ENCODE measurements around the gene SKIC2.
"Not testable (repeated sequence)": the region's sequence is repeated elsewhere in the genome, so short reads cannot be mapped to it uniquely, and the experiment has no call there.

Gene SKIC2

DNA sequence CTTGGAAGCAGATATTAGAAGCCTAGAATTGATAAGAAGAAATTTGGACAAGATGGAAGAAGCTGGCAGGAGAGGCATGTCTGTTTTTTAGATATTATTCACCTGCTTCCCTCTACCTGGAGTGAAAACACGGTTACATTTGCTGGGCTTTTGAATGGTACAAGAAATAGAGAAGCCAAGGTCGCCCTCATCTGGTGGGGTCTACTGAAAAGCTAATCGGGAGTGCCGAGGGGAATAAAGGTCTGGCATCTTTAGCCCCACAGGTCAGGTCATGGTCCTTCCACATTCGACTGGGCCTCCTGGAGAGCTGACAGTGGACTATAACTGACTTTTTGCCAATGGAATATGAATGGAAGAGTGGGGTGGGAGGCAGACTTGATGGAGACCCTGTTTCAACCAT lies 36.0 kb upstream of the SKIC2 start:
- Histone ChIP-seq H3K4me2 (no peak overlapping the region), H3K27me3 (no peaks in the 10 kb centered on the region), H3K9me3 (replicated peaks in 1 of 11) (peaks cover 0 to 5% (median 0%) of the 10 kb centered on the region in 11 experiments; a peak in 3 of 22 replicates), H3K4me3 (no peak overlapping the region), H3K27ac (no peak overlapping the region), H3K4me1 (peaks cover 0 to 25% (median 3%) of the 10 kb centered on the region in 10 experiments; a peak in 9 of 20 replicates), H4K20me1 (no peaks in the 10 kb centered on the region), H3K9ac (no peak overlapping the region), H3K36me3 (no peaks in the 10 kb centered on the region)
- TF ChIP-seq Cebpa-rat (IDR thresholded peaks at IDR 0.05), result no peak

DNA sequence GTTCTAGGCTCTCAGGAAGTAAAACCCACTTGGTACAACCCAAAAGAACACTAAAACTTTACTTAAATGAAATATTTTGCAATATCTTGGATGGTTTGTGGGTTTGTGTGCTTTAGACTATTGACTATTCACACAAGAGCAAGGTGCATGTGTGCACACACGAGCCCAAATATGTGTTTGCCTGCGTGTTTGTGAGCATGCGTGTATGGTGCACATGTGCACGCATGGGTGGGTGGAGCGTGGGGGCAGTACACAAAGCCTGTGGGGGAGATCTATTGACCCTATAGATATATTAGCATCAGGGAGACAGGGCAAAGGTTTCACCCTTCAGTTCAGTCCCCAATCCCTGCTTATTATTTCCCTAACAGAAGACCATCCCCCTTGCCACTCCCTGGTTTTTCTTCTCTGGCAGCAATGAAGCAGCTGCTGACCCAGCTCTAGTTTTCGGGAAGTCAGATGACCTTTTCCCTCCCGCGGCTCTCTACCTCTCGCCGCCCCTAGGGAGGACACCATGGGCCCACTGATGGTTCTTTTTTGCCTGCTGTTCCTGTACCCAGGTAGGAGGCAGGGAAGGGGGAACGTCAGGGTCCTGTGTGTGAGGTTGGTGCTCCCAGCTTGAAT lies 31.6 kb upstream of the SKIC2 start, which contains the start of gene C2:
TSS of gene C2 (plus strand) at position 476 of the 621 bp plus-strand sequence. CDS start at position 512, 36 bp downstream.
- H3K9me3 ChIP-seq (replicated peaks in 1 of 11), result peaks cover 0 to 5% (median 0%) of the 10 kb centered on the region in 11 experiments; a peak in 3 of 22 replicates
- H3K4me2 ChIP-seq, result peak within 1 kb of the TSS in 2 of 11 experiments; percentile 14 to 24; a peak in 1 of 22 replicates
- H3K27ac ChIP-seq, result no peak within 1 kb of the TSS
- H3K27me3 ChIP-seq, result no peaks in the 10 kb centered on the region
- H3K4me3 ChIP-seq, result no peak within 1 kb of the TSS
- H3K4me1 ChIP-seq, result peaks cover 0 to 21% (median 3%) of the 10 kb centered on the region in 10 experiments; a peak in 9 of 20 replicates
- H4K20me1 ChIP-seq, result no peaks in the 10 kb centered on the region
- no peak within 1 kb of the TSS for H3K9ac ChIP-seq
- H3K36me3 ChIP-seq, result no peaks in the 10 kb centered on the region
- no peak for TF ChIP-seq Cebpa-rat (IDR thresholded peaks at IDR 0.05)

DNA sequence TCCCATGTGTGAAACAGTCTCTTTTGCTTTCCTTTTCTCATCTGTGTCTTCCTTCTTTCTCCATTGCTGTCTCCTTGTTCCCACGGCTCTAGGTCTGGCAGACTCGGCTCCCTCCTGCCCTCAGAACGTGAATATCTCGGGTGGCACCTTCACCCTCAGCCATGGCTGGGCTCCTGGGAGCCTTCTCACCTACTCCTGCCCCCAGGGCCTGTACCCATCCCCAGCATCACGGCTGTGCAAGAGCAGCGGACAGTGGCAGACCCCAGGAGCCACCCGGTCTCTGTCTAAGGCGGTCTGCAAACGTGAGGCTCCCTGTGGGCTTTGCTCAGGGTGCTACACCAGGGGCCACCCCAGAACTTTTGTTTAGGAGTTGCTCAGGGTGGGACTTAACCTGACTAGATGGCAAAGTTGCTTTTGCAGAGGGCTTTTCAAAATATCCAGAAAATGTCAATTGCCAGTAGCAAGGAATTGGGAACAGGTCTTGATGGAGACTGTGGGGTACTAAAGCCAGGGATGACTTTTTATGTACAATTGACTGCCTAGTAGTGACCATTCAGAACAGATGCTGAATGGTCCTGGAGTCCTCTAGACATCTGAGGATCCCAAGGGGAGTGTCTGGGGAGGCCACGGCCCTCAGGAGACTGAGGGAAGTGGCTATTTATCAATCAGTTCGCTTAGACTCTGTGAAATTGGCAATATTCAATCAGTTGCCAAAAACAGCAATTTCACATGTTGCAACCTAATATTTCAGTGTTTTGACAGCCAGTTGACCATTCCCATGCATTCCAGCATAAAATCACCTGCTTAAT lies 30.9 kb upstream of the SKIC2 start:
- H3K4me1 ChIP-seq, result peaks cover 0 to 21% (median 3%) of the 10 kb centered on the region in 10 experiments; a peak in 9 of 20 replicates
- H3K27me3 ChIP-seq, result no peaks in the 10 kb centered on the region
- H3K27ac ChIP-seq, result no peak overlapping the region
- peak overlapping the region in 2 of 11 experiments; percentile 14 to 24; a peak in 1 of 22 replicates for H3K4me2 ChIP-seq
- no peaks in the 10 kb centered on the region for H3K36me3 ChIP-seq
- H3K9ac ChIP-seq, result no peak overlapping the region
- H3K4me3 ChIP-seq, result no peak overlapping the region
- H3K9me3 ChIP-seq (replicated peaks in 1 of 11), result peaks cover 0 to 5% (median 0%) of the 10 kb centered on the region in 11 experiments; a peak in 3 of 22 replicates
- H4K20me1 ChIP-seq, result no peaks in the 10 kb centered on the region
- no peak for TF ChIP-seq Cebpa-rat (IDR thresholded peaks at IDR 0.05)

DNA sequence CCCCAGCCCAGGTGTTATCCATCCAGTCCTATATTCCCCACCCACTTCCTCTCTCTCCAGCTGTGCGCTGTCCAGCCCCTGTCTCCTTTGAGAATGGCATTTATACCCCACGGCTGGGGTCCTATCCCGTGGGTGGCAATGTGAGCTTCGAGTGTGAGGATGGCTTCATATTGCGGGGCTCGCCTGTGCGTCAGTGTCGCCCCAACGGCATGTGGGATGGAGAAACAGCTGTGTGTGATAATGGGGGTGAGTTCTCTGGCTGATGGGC lies 30.4 kb upstream of the SKIC2 start:
- H3K4me1 ChIP-seq, result peaks cover 0 to 21% (median 3%) of the 10 kb centered on the region in 10 experiments; a peak in 9 of 20 replicates

DNA sequence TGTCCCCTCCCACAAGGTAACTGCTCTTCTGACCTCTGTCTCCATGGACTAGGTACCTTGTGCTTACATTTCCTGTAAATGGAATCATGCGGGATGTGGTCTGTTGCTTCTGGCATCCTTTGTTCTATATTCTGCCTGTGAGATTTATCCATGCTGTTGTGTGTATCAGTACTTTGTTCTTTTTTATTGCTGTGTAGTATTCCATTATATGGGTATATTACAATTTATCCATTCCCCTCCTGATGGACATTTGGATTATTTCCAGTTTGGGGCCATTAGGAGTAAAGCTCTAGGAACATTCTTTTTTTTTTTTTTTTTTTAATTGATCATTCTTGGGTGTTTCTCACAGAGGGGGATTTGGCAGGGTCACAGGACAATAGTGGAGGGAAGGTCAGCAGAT lies 28.0 kb upstream of the SKIC2 start:
- H3K4me1 ChIP-seq, result peaks cover 0 to 23% (median 8%) of the 10 kb centered on the region in 10 experiments; a peak in 11 of 20 replicates
- no peaks in the 10 kb centered on the region for H3K36me3 ChIP-seq
- TF ChIP-seq Cebpa-rat (IDR thresholded peaks at IDR 0.05), result no peak
- H3K9ac ChIP-seq, result no peak overlapping the region
- H3K27ac ChIP-seq, result no peak overlapping the region
- H3K4me3 ChIP-seq, result no peak overlapping the region
- H3K27me3 ChIP-seq, result no peaks in the 10 kb centered on the region
- H3K9me3 ChIP-seq (replicated peaks in 1 of 11), result peaks cover 0 to 4% (median 0%) of the 10 kb centered on the region in 11 experiments; a peak in 3 of 22 replicates
- H3K4me2 ChIP-seq, result no peak overlapping the region
- no peaks in the 10 kb centered on the region for H4K20me1 ChIP-seq

More for the DNA sequence above, 30.4 kb upstream of the SKIC2 start:
- Histone ChIP-seq H4K20me1 (no peaks in the 10 kb centered on the region), H3K4me2 (no peak overlapping the region), H3K9ac (no peak overlapping the region), H3K9me3 (replicated peaks in 1 of 11) (peaks cover 0 to 5% (median 0%) of the 10 kb centered on the region in 11 experiments; a peak in 3 of 22 replicates), H3K27ac (no peak overlapping the region), H3K36me3 (no peaks in the 10 kb centered on the region), H3K27me3 (no peaks in the 10 kb centered on the region), H3K4me3 (no peak overlapping the region)
- TF ChIP-seq Cebpa-rat (IDR thresholded peaks at IDR 0.05), result no peak

DNA sequence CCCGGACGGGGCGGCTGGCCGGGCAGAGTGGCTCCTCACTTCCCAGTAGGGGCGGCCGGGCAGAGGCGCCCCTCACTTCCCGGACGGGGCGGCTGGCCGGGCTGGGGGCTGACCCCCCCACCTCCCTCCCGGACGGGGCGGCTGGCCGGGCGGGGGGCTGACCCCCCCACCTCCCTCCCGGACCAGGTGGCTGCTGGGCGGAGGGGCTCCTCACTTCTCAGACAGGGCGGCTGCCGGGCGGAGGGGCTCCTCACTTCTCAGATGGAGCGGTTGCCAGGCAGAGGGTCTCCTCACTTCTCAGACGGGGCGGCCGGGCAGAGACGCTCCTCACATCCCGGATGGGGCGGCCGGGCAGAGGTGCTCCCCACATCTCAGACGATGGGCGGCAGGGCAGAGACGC lies 26.8 kb upstream of the SKIC2 start:
- H3K36me3 ChIP-seq; H4K20me1 ChIP-seq; H3K4me2 ChIP-seq; H3K9ac ChIP-seq; H3K4me3 ChIP-seq; H3K9me3 ChIP-seq (replicated peaks in 1 of 11); H3K27ac ChIP-seq; H3K27me3 ChIP-seq: not testable (repeated sequence)
- peaks cover 0 to 23% (median 10%) of the 10 kb centered on the region in 10 experiments; a peak in 11 of 20 replicates for H3K4me1 ChIP-seq

DNA sequence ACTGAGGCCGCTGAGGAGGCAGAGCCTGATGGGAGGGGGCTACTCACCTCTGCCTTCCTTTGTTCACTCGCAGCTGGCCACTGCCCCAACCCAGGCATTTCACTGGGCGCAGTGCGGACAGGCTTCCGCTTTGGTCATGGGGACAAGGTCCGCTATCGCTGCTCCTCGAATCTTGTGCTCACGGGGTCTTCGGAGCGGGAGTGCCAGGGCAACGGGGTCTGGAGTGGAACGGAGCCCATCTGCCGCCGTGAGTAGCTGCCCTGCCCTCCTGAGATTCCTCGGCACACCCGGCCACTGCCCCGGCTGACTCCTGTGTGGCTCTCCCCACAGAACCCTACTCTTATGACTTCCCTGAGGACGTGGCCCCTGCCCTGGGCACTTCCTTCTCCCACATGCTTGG lies 25.4 kb upstream of the SKIC2 start:
- H3K27me3 ChIP-seq, result no peaks in the 10 kb centered on the region
- no peaks in the 10 kb centered on the region for H3K9me3 ChIP-seq (replicated peaks in 1 of 11)
- H4K20me1 ChIP-seq, result no peaks in the 10 kb centered on the region
- H3K36me3 ChIP-seq, result no peaks in the 10 kb centered on the region
- H3K9ac ChIP-seq, result no peak overlapping the region
- H3K4me2 ChIP-seq, result no peak overlapping the region
- H3K4me1 ChIP-seq, result peaks cover 0 to 22% (median 10%) of the 10 kb centered on the region in 10 experiments; a peak in 9 of 20 replicates
- no peak overlapping the region for H3K4me3 ChIP-seq
- no peak overlapping the region for H3K27ac ChIP-seq
- no peak for TF ChIP-seq Cebpa-rat (IDR thresholded peaks at IDR 0.05)

DNA sequence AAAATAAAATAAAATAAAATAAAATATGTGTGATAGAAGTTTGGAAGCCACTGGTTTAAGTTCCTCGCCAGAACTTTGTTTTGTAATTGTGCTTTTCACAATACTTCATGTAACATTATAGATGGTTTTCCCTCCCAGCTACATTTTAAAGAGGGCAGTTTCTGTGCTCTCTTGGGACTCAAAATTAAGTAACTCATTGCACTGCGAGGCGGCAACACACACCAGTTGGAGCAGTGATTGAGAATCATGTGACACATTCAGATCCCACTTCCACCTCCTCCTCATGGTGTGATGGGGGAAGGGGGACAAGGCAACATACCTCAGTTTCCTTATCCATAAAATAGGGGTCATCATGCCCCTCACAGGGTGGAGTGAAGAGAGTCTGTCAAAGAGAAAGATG lies 24.0 kb upstream of the SKIC2 start:
- Histone ChIP-seq H3K36me3 (no peaks in the 10 kb centered on the region), H3K9ac (no peak overlapping the region), H3K4me3 (no peak overlapping the region), H4K20me1 (no peaks in the 10 kb centered on the region), H3K9me3 (replicated peaks in 1 of 11) (no peaks in the 10 kb centered on the region), H3K4me1 (peaks cover 7 to 22% (median 10%) of the 10 kb centered on the region in 10 experiments; a peak in 17 of 20 replicates), H3K4me2 (peak overlapping the region in 5 of 11 experiments; percentile 13 to 32 (median 20); a peak in 2 of 22 replicates), H3K27me3 (no peaks in the 10 kb centered on the region), H3K27ac (no peak overlapping the region)
- TF ChIP-seq Cebpa-rat (IDR thresholded peaks at IDR 0.05), result no peak

DNA sequence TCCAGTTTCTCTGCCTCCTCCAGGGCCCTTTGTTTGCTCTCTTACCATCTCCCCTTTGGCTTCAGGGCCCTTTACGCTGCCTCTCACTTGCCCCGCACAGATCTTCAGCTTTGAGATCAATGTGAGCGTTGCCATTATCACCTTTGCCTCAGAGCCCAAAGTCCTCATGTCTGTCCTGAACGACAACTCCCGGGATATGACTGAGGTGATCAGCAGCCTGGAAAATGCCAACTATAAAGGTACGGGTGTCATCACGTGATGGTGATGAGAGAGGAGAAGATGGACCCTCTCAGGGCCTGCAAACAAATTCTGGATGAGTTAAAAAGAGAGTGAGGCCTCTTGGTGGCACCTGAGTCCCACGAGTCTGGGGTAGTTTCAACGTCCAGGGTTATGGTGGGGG lies 23.2 kb upstream of the SKIC2 start:
- H3K9me3 ChIP-seq (replicated peaks in 1 of 11), result no peaks in the 10 kb centered on the region
- no peak for TF ChIP-seq Cebpa-rat (IDR thresholded peaks at IDR 0.05)
- H4K20me1 ChIP-seq, result no peaks in the 10 kb centered on the region
- H3K4me2 ChIP-seq, result peak overlapping the region in 1 of 11 experiments; percentile 32; a peak in 2 of 22 replicates
- H3K27me3 ChIP-seq, result no peaks in the 10 kb centered on the region
- no peak overlapping the region for H3K9ac ChIP-seq
- H3K4me3 ChIP-seq, result no peak overlapping the region
- H3K36me3 ChIP-seq, result no peaks in the 10 kb centered on the region
- peaks cover 7 to 26% (median 17%) of the 10 kb centered on the region in 10 experiments; a peak in 17 of 20 replicates for H3K4me1 ChIP-seq
- no peak overlapping the region for H3K27ac ChIP-seq

Data from BLaER1 treated with 17β-estradiol and CSF1 and Interleukin-3, amounts not matched to agents 10 nM and 100 nM (cell line).